ENCODE measurements around the gene TTC38. TPM values are rescaled to one million over a fixed set of nuclear protein-coding genes. Genes with fewer than 3 reads are reported as not detected.

Gene TTC38
- polyA plus RNA-seq, 1 donor from 2014 or later, result 1.4 TPM

DNA sequence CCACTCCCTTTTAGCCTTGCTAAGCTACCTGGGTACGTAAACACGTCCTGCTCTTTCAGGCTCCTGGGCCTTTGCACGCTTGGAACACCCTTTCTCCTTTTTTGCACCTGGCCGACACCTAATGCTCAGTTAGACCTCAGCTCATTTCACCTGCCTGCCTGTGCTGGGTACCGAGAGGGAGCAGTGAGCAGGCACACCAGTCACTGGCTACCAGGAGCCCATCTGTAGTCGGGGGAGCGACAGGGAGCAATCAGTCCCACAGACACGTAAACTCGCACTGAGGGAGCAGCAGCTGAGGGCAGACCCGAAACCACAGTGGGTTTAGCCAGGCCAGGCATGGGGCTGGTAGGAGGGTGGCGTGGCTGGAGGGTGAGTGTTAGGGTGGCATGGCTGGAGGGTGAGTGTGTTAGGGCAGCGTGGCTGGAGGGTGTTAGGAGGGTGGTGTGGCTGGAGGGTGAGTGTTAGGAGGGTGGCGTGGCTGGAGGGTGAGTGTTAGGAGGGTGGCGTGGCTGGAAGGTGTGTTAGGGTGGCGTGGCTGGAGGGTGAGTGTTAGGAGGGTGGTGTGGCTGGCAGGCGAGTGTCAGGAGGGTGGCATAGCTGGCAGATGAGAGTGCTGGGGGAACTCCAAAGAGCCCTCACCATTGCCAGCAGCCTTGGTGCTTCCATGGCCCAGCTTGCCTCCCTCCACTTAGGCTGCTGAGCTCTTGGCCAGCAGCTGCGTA, 22.5 kb downstream of the TTC38 start:
- Histone ChIP-seq H4K20me1 (ENCODE audit: insufficient read depth) (no peaks in the 10 kb centered on the region), H3K9me3 (ENCODE audit: low read length) (no peaks in the 10 kb centered on the region), H3F3A (ENCODE audit: insufficient read depth, low read length, poor library complexity, severe bottlenecking) (no peaks in the 10 kb centered on the region), H3K27me3 (ENCODE audit: insufficient read depth, low read depth, low read length) (no peaks in the 10 kb centered on the region), H3K27ac (ENCODE audit: low read length) (no peak overlapping the region), H3K4me3 (ENCODE audit: low read length) (no peak overlapping the region), H3K79me2 (replicated peaks; ENCODE audit: insufficient read depth, low read length) (no peaks in the 10 kb centered on the region), H3K9ac (ENCODE audit: low read length) (no peak overlapping the region), H2AFZ (ENCODE audit: low read depth, low read length) (no peak overlapping the region), H3K4me2 (ENCODE audit: low read length) (no peak overlapping the region), H3K9me2 (ENCODE audit: insufficient read depth, low read length) (no peaks in the 10 kb centered on the region), H3K36me3 (ENCODE audit: insufficient read depth, low read length) (no peaks in the 10 kb centered on the region)
- TF ChIP-seq POLR2AphosphoS5 (IDR thresholded peaks at IDR 0.05) (no peak), EP300 (conservative IDR thresholded peaks at IDR 0.05; ENCODE audit: poor library complexity, severe bottlenecking) (no peak), TAF1 (IDR thresholded peaks at IDR 0.05; ENCODE audit: low read depth) (no peak), RAD21 (conservative IDR thresholded peaks at IDR 0.05) (no peak)
- TF ChIP-seq, protein P1, sequence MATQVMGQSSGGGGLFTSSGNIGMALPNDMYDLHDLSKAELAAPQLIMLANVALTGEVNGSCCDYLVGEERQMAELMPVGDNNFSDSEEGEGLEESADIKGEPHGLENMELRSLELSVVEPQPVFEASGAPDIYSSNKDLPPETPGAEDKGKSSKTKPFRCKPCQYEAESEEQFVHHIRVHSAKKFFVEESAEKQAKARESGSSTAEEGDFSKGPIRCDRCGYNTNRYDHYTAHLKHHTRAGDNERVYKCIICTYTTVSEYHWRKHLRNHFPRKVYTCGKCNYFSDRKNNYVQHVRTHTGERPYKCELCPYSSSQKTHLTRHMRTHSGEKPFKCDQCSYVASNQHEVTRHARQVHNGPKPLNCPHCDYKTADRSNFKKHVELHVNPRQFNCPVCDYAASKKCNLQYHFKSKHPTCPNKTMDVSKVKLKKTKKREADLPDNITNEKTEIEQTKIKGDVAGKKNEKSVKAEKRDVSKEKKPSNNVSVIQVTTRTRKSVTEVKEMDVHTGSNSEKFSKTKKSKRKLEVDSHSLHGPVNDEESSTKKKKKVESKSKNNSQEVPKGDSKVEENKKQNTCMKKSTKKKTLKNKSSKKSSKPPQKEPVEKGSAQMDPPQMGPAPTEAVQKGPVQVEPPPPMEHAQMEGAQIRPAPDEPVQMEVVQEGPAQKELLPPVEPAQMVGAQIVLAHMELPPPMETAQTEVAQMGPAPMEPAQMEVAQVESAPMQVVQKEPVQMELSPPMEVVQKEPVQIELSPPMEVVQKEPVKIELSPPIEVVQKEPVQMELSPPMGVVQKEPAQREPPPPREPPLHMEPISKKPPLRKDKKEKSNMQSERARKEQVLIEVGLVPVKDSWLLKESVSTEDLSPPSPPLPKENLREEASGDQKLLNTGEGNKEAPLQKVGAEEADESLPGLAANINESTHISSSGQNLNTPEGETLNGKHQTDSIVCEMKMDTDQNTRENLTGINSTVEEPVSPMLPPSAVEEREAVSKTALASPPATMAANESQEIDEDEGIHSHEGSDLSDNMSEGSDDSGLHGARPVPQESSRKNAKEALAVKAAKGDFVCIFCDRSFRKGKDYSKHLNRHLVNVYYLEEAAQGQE (IDR thresholded peaks at IDR 0.05; ENCODE audit: borderline replicate concordance), result no peak

DNA sequence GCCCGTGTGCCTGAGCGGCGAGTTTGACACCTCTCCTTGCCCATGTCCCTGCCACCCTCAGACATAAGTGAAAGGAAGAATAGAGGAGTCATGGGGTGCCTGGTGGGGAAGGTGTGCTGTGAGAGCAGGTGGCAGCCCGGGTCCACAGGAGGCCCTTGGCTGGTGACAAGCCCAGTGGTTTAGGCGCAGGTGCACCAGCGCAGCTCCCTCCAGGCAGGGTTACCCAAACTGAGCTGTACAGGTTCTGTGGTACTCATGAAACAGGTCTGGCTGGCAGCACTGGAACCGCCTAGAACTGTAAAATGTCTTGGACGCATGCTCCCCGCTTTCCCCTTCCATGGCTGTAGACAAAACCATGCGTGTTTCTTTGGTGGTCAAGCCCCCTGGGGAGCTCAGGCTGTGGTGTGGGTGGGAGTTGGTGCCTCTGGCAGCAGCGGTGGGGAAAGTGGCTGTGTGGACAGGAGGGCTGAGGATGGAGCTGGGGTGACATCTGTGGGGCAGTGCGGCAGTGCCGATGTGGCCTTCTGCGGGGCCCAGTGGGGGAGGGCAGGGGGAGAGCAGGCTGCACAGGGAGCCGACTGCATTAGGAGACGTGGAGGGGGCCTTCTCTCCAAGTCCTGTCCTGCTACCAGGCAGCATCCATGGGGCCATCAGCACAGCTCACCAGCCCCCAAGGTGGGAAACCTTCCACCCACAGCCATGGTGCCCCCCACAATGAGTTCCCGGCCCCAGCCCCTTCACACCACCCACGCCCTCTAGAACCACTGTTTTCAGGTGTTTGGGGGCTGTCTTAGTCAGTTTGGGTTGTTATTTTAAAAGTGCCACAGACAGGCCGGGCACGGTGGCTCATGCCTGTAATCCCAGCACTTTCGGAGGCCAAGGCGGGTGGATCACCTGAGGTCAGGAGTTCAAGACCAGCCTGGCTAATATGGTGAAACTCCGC, 23.3 kb downstream of the TTC38 start:
- no peaks in the 10 kb centered on the region for H3F3A ChIP-seq (ENCODE audit: insufficient read depth, low read length, poor library complexity, severe bottlenecking)

More for the DNA sequence above, 23.3 kb downstream of the TTC38 start:
- no peaks in the 10 kb centered on the region for H4K20me1 ChIP-seq (ENCODE audit: insufficient read depth)
- no peaks in the 10 kb centered on the region for H3K9me3 ChIP-seq (ENCODE audit: low read length)
- H3K9me2 ChIP-seq (ENCODE audit: insufficient read depth, low read length), result no peaks in the 10 kb centered on the region
- no peak overlapping the region for H3K4me3 ChIP-seq (ENCODE audit: low read length)
- H2AFZ ChIP-seq (ENCODE audit: low read depth, low read length), result no peak overlapping the region
- TF ChIP-seq SMC3 (conservative IDR thresholded peaks at IDR 0.05; ENCODE audit: poor library complexity) (no peak), TAF1 (IDR thresholded peaks at IDR 0.05; ENCODE audit: low read depth) (no peak), EP300 (conservative IDR thresholded peaks at IDR 0.05; ENCODE audit: poor library complexity, severe bottlenecking) (no peak), MXI1 (conservative IDR thresholded peaks at IDR 0.05; ENCODE audit: poor library complexity, severe bottlenecking) (no peak)
- TF ChIP-seq, protein P2, sequence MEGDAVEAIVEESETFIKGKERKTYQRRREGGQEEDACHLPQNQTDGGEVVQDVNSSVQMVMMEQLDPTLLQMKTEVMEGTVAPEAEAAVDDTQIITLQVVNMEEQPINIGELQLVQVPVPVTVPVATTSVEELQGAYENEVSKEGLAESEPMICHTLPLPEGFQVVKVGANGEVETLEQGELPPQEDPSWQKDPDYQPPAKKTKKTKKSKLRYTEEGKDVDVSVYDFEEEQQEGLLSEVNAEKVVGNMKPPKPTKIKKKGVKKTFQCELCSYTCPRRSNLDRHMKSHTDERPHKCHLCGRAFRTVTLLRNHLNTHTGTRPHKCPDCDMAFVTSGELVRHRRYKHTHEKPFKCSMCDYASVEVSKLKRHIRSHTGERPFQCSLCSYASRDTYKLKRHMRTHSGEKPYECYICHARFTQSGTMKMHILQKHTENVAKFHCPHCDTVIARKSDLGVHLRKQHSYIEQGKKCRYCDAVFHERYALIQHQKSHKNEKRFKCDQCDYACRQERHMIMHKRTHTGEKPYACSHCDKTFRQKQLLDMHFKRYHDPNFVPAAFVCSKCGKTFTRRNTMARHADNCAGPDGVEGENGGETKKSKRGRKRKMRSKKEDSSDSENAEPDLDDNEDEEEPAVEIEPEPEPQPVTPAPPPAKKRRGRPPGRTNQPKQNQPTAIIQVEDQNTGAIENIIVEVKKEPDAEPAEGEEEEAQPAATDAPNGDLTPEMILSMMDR (IDR thresholded peaks at IDR 0.05; ENCODE audit: poor library complexity, severe bottlenecking), result no peak
- no peak overlapping the region for H3K4me2 ChIP-seq (ENCODE audit: low read length)
- H3K79me2 ChIP-seq (replicated peaks; ENCODE audit: insufficient read depth, low read length), result no peaks in the 10 kb centered on the region
- H3K9ac ChIP-seq (ENCODE audit: low read length), result no peak overlapping the region
- no peaks in the 10 kb centered on the region for H3K27me3 ChIP-seq (ENCODE audit: insufficient read depth, low read depth, low read length)
- H3K36me3 ChIP-seq (ENCODE audit: insufficient read depth, low read length), result no peaks in the 10 kb centered on the region
- no peak overlapping the region for H3K27ac ChIP-seq (ENCODE audit: low read length)

All from neural cell (in vitro differentiated cells).